Mesenteric fat pad (tissue), 1 donor: ENCODE measurements around the gene COL5A2. TPM values are rescaled to one million over a fixed set of nuclear protein-coding genes. Genes with fewer than 3 reads are reported as not detected.

Source experiments
- DNase-seq: peaks from one replicate; pipeline ENCODE4 v3.0.0-alpha.2; 2020; ENCODE audit warnings: low spot score
- total RNA-seq: library from RNA; stranded (reverse); fragmentation: NEBNext Ultra II Directional; extraction: Animal tissue kit (Norgen Biotek cat#: 25700); gene quantifications from one replicate; pipeline ENCODE4 v1.2.1, GENCODE V29; 2021
- donor health status: DM: yes; HTN: yes; CAD: no.

COL5A2 gene
- total RNA-seq, 1 donor from 2014 or later = 93.4 TPM

GRCh38 chr2:189102735-189103134 is 76.8 kb downstream of the COL5A2 start:
- DNase-seq = no peak

GRCh38 chr2:189097934-189098333 is 81.6 kb downstream of the COL5A2 start:
- no peak for DNase-seq

- DNase-seq = no peak
Measured at GRCh38 chr2:189096769-189097447, 82.7 kb downstream of the COL5A2 start.

GRCh38 chr2:189095101-189095500 is 84.5 kb downstream of the COL5A2 start:
- DNase-seq = no peak

- DNase-seq = no peak
Measured at GRCh38 chr2:189092936-189093335, 86.6 kb downstream of the COL5A2 start.

- no peak for DNase-seq
Measured at GRCh38 chr2:189091253-189091652, 88.3 kb downstream of the COL5A2 start.

- no peak for DNase-seq
Measured at GRCh38 chr2:189088591-189089205, 90.9 kb downstream of the COL5A2 start.

- no peak for DNase-seq
Measured at GRCh38 chr2:189086710-189087109, 92.9 kb downstream of the COL5A2 start.

- DNase-seq = no peak
Measured at GRCh38 chr2:189086250-189086649, 93.3 kb downstream of the COL5A2 start.

GRCh38 chr2:189083606-189084005 is 96.0 kb downstream of the COL5A2 start:
- no peak for DNase-seq

GRCh38 chr2:189083106-189083505 is 96.5 kb downstream of the COL5A2 start:
- DNase-seq = no peak

- DNase-seq = no peak
Measured at GRCh38 chr2:189082376-189082975, 97.1 kb downstream of the COL5A2 start.

- no peak for DNase-seq
Measured at GRCh38 chr2:189076572-189076971, 103.0 kb downstream of the COL5A2 start.

- DNase-seq = no peak
Measured at GRCh38 chr2:189076120-189076519, 103.4 kb downstream of the COL5A2 start.

- no peak for DNase-seq
Measured at GRCh38 chr2:189074506-189074905, 105.1 kb downstream of the COL5A2 start.

GRCh38 chr2:189072036-189072435 is 107.5 kb downstream of the COL5A2 start:
- no peak for DNase-seq

GRCh38 chr2:189069855-189070619 is 109.5 kb downstream of the COL5A2 start:
- DNase-seq = no peak

- DNase-seq = no peak
Measured at GRCh38 chr2:189066037-189066436, 113.5 kb downstream of the COL5A2 start.

GRCh38 chr2:189060096-189060642 is 119.4 kb downstream of the COL5A2 start:
- no peak for DNase-seq

- DNase-seq = no peak
Measured at GRCh38 chr2:189057316-189057715, 122.2 kb downstream of the COL5A2 start.
